Right cardiac atrium (tissue), 5 donors: ENCODE data around the gene MICA. TPM values are rescaled to one million over a fixed set of nuclear protein-coding genes. Genes with fewer than 3 reads are reported as not detected.

Source experiments
- ATAC-seq, 2 donors: fragments of 200-7000 bp; cut with Tn5 transposase; one replicate each; pipeline versions ENCODE4 v1.8.0 to v1.9.1; 2020; ENCODE audit warnings: moderate library complexity in 2 of 2, mild to moderate bottlenecking in 1 of 2
- DNase-seq, 3 donors: peaks; one replicate each; pipeline ENCODE4 v3.0.0-alpha.2; 2020
- H3K27ac ChIP-seq: one replicate; pipeline ENCODE4 v1.5.1; 2013; ENCODE audit warnings: mild to moderate bottlenecking, low read length, control low read depth, moderate library complexity
- H3K27me3 ChIP-seq: one replicate; pipeline ENCODE4 v1.6.1; 2013; ENCODE audit not compliant: control insufficient read depth, insufficient read depth
- H3K4me1 ChIP-seq: one replicate; pipeline ENCODE4 v1.6.1; 2013; ENCODE audit warnings: low read length; ENCODE audit not compliant: control insufficient read depth, insufficient read depth
- H3K4me3 ChIP-seq: one replicate; pipeline ENCODE4 v1.5.1; 2013; ENCODE audit warnings: low read length, control low read depth
- H3K9me3 ChIP-seq: one replicate; pipeline ENCODE4 v1.6.1; 2013; ENCODE audit warnings: low read length; ENCODE audit not compliant: control insufficient read depth
- WGBS: extraction: QIAGEN DNeasy Blood & Tissue Kit; methylation state at CpG from one replicate; pipeline ENCODE4 v1.1.7; 2013; 5-methylcytosine and 5-hydroxymethylcytosine counted together
- intact Hi-C, 4 donors: fragments of 100-400 bp; cut with DNase I; formaldehyde crosslinking; loops; one replicate each; pipeline versions ENCODE4 v1.11.0 to v1.14.0; 2022 to 2023
- microRNA-seq, 2 donors: library from miRNA; unstranded; fragments of <30 nt; microRNA quantifications; one replicate each; pipeline ENCODE4 v1.2.0, GENCODE V29; 2020 to 2021
- polyA plus RNA-seq: library from polyadenylated mRNA; stranded (reverse); fragments of 200-250 nt; gene quantifications from one replicate; pipeline ENCODE4 v1.2.3, GENCODE V29; 2013
- total RNA-seq, 4 donors: library from RNA; stranded (reverse); fragmentation: NEBNext Ultra II Directional; extraction: Animal tissue kit (Norgen Biotek cat#: 25700); gene quantifications; one replicate each; pipeline ENCODE4 v1.2.1, GENCODE V29; 2021
- donor health status: healthy with polysubstance abuse.
- donor health status: DM: no; HTN: yes; CAD: no.
- donor health status: DM: no; HTN: no; CAD: no.
- donor health status: DM: no; HTN: yes; CAD: no; lungs with severe emphysema.
- donor health status: DM: yes; HTN: yes; CAD: no.

MICA gene
- total and polyA plus RNA-seq, 5 donors, result 8.8 to 13.6 (median 10.7) TPM

DNA sequence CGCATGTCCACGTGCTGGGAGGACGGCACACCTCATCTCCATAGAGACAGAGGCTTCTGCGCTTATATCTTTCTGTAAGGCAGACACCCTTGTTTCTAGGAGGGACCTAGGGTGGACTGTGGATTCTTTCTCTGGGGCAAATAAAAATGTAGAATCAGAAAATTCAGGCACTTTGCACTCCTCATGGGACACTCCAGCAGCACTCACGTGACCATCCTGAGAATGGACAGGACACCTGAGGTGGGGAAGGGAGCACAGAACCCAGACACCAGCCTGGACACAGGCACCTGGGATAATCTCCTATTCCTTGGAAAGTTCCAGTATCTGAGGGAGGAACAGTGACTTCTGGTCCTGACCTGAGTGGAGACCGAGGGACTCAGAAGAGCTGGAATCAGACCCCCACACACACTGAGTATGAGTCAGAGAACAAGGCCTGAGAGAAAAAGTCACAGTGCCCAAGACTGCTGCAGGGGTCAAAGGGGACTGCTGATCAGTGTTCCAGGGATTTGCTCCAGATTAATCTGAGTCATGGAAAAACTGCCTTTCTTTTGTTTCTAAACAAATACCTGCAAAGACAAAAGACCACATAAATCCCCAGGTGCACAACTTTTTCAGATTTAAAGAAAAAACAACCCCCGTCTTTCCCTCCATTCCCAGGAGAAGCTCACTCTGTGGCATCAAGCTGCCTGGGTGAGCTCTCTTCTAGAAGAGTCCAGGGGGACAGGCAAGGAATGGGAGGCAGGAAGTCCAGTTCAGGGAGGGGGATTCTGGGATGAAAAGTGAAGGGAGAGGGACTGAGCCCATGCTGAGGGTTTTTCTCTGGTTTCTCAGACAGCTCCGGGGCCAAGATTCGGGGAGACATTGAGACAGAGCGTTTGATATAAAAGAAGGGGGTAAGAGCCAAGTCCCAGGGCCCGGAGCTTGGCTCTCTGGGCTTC lies 58.9 kb downstream of the MICA start:
- intact Hi-C loops, result no loop called here
- H3K27me3 ChIP-seq, result no peaks in the 10 kb centered on the region
- WGBS, result 53% methylated on average over 11 of the region's 11 CpGs
- ATAC-seq (peak in 1 of 2 donors; percentile 58), DNase-seq (no peak)
- H3K9me3 ChIP-seq, result no peaks in the 10 kb centered on the region
- peak overlapping the region; percentile 68 for H3K27ac ChIP-seq
- H3K4me3 ChIP-seq, result peak overlapping the region; percentile 74
- H3K4me1 ChIP-seq, result no peaks in the 10 kb centered on the region

DNA sequence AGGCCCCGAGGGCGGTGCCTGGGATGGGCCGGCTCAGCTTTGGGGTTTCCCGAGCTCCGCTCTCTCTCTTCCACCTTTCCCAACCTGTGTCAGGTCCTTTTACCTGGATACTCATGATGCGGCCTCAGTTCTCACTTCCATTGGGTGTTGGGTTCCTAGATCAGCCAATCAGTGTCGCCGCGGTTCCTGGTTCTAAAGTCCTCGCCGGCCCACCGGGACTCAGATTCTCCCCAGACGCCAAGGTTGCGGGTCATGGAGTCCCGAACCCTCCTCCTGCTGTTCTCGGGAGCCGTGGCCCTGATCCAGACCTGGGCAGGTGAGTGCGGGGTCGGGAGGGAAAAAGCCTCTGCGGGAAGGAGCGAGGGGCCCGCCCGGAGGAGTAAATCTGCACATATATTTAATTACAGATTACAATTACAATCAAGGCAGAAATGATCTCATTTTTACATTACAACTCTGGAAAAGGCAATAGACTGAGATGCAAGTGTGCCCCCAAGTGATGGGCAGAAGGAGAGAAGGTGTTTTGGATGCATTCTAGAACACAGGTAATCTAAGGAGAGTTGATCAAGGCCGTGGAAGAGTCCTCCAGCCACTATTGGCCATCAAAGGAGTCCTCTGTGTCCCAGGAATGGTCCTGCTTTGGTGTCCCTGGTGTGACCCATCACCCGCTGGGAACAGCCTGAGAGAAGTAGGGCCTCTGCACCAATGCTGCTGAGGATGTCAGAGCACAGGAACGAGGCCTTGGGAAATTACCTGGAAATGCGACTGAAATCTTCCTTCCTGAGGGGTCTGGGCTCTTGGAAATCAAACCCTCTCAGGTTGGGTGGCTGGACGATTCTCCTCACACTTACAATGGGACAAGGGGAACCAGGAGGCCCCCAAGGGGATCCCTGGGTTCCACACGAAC lies 59.8 kb downstream of the MICA start:
- no peaks in the 10 kb centered on the region for H3K9me3 ChIP-seq
- 20% methylated on average over 29 of the region's 29 CpGs for WGBS
- DNase-seq (peak; percentile 84 to 92 (median 89)), ATAC-seq (peak; percentile 97)
- intact Hi-C loops, result no loop called here
- peak overlapping the region; percentile 68 for H3K27ac ChIP-seq
- no peaks in the 10 kb centered on the region for H3K27me3 ChIP-seq
- H3K4me3 ChIP-seq, result peak overlapping the region; percentile 74
- H3K4me1 ChIP-seq, result no peaks in the 10 kb centered on the region

DNA sequence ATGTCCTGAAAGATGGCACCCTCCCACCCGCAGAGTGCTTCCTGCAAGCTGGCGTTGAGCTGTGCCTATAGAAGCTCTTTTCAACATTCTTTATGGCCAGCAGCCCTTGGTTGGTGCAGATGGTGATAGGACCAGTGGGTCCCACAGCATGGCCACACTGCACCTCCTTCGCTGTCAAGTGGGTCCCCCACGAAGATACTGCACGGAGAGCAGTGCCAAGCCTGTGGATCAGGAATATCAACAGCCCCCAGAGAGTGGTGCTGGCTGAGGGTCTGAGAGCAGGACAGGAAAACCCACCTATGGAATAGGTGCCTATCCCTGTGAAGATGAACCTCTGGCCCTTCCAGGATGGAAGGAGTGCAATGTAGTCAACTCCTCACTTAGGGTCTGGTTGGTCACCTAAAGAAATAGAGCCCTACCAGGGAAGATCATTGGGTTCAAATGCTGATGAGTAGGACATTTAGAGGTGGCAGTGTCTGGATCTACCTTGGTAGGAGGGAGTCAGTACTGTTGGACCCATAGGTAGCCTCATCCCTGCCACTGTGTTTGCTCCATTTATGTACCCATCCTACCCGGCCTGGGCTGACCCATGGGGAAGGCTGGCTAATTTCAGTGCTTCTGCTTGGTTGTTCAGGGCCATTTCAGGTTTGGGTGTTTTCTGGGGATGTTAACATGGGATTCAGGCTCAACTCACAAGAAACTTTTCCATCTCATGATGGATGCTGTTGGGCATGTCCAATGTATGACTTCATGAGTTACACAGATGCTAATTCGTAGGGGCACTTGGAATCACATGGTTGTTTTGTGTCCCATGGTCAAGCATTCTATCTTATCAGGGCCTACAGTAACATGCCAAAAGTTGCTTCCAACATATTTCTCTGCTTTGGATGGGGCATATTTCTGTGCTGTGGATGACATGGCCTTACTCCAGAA lies 61.1 kb downstream of the MICA start:
- no peak overlapping the region for H3K27ac ChIP-seq
- H3K4me1 ChIP-seq, result no peaks in the 10 kb centered on the region
- intact Hi-C loops, result no loop called here
- DNase-seq (no peak), ATAC-seq (no peak)
- H3K27me3 ChIP-seq, result no peaks in the 10 kb centered on the region
- no peaks in the 10 kb centered on the region for H3K9me3 ChIP-seq
- H3K4me3 ChIP-seq, result peak overlapping the region; percentile 74
- WGBS, result 71% methylated on average over 7 of the region's 7 CpGs

Small RNA genes within 50 kb of the gene (microRNA-seq; reads per million reads assigned to microRNA genes)
- gene MIR6891, result 0 reads per million in 2 donors

Other genes starting within 250 kb of the MICA start
- gene CCHCR1, start 245.8 kb upstream of the MICA start, total RNA-seq, result 10 to 100 TPM; 10.8 to 16.7 (median 12.9) TPM
- gene CCHCR1, start 245.8 kb upstream of the MICA start, polyA plus RNA-seq, result 9.6 TPM
- gene TCF19, start 245.0 kb upstream of the MICA start, total RNA-seq, result 1 to 10 TPM; 2.0 to 5.5 (median 3.7) TPM
- gene TCF19, start 245.0 kb upstream of the MICA start, polyA plus RNA-seq, result 2.0 TPM
- 1 to 10 TPM in 2 of 4 donors, under 1 TPM in 2; 0.34 to 1.2 (median 0.87) TPM for gene POU5F1, start 232.9 kb upstream of the MICA start, total RNA-seq
- gene POU5F1, start 232.9 kb upstream of the MICA start, polyA plus RNA-seq, result 0.57 TPM
- gene HLA-C, start 131.5 kb upstream of the MICA start, total RNA-seq, result 100 to 1,000 TPM; 183 to 425 (median 325) TPM
- 276 TPM for gene HLA-C, start 131.5 kb upstream of the MICA start, polyA plus RNA-seq
- gene HLA-B, start 46.4 kb upstream of the MICA start, total RNA-seq, result 100 to 1,000 TPM; 283 to 475 (median 403) TPM
- gene HLA-B, start 46.4 kb upstream of the MICA start, polyA plus RNA-seq, result 448 TPM
- 1 to 10 TPM; 1.6 to 1.8 (median 1.6) TPM for gene MICB, start 94.5 kb downstream of the MICA start, total RNA-seq
- gene MICB, start 94.5 kb downstream of the MICA start, polyA plus RNA-seq, result 1.2 TPM
- not detected for gene MCCD1, start 125.4 kb downstream of the MICA start, total RNA-seq
- gene MCCD1, start 125.4 kb downstream of the MICA start, polyA plus RNA-seq, result not detected
- gene DDX39B, start 138.4 kb downstream of the MICA start, total RNA-seq, result 100 to 1,000 TPM; 196 to 235 (median 212) TPM
- 145 TPM for gene DDX39B, start 138.4 kb downstream of the MICA start, polyA plus RNA-seq
- 1 to 10 TPM; 1.7 to 3.8 (median 2.6) TPM for gene ATP6V1G2, start 143.0 kb downstream of the MICA start, total RNA-seq
- gene ATP6V1G2, start 143.0 kb downstream of the MICA start, polyA plus RNA-seq, result 2.8 TPM
- 10 to 100 TPM; 12.2 to 19.3 (median 14.6) TPM for gene NFKBIL1, start 144.0 kb downstream of the MICA start, total RNA-seq
- 16.7 TPM for gene NFKBIL1, start 144.0 kb downstream of the MICA start, polyA plus RNA-seq
- not detected for gene LTA, start 168.7 kb downstream of the MICA start, total RNA-seq
- gene LTA, start 168.7 kb downstream of the MICA start, polyA plus RNA-seq, result 0.07 TPM
- under 1 TPM; 0.42 to 0.71 (median 0.53) TPM for gene TNF, start 172.0 kb downstream of the MICA start, total RNA-seq
- 0.23 TPM for gene TNF, start 172.0 kb downstream of the MICA start, polyA plus RNA-seq
- 1 to 10 TPM in 1 of 4 donors, under 1 TPM in 2, not detected in 1; 0.59 to 1.5 (median 0.60) TPM for gene LTB, start 178.8 kb downstream of the MICA start, total RNA-seq
- gene LTB, start 178.8 kb downstream of the MICA start, polyA plus RNA-seq, result 0.61 TPM
- 10 to 100 TPM; 10.2 to 16.6 (median 12.4) TPM for gene LST1, start 182.7 kb downstream of the MICA start, total RNA-seq
- gene LST1, start 182.7 kb downstream of the MICA start, polyA plus RNA-seq, result 7.8 TPM
- gene NCR3, start 189.4 kb downstream of the MICA start, total RNA-seq, result under 1 TPM in 2 of 4 donors, not detected in 2; 0.26 to 0.31 TPM
- gene NCR3, start 189.4 kb downstream of the MICA start, polyA plus RNA-seq, result 0.11 TPM
- 10 to 100 TPM; 17.9 to 29.9 (median 21.3) TPM for gene AIF1, start 211.6 kb downstream of the MICA start, total RNA-seq
- gene AIF1, start 211.6 kb downstream of the MICA start, polyA plus RNA-seq, result 14.7 TPM
- 100 to 1,000 TPM in 2 of 4 donors, 10 to 100 TPM in 2; 96.9 to 110 (median 103) TPM for gene PRRC2A, start 217.1 kb downstream of the MICA start, total RNA-seq
- 95.2 TPM for gene PRRC2A, start 217.1 kb downstream of the MICA start, polyA plus RNA-seq
- gene BAG6, start 249.1 kb downstream of the MICA start, total RNA-seq, result 100 to 1,000 TPM; 230 to 260 (median 256) TPM
- gene BAG6, start 249.1 kb downstream of the MICA start, polyA plus RNA-seq, result 226 TPM